ENCODE data around the gene RYK.

- no peak for TF ChIP-seq ZNF121 (CRISPR knock-in tag; IDR thresholded peaks at IDR 0.05)
- TF ChIP-seq ARID4B (CRISPR knock-in tag; IDR thresholded peaks at IDR 0.05; ENCODE audit: borderline replicate concordance): no peak
- no peak for TF ChIP-seq CTCF (IDR thresholded peaks at IDR 0.05)
- no peak for TF ChIP-seq ZNF219 (CRISPR knock-in tag; IDR thresholded peaks at IDR 0.05; ENCODE audit: borderline replicate concordance)
Measured at GRCh38 chr3:134299888-134300206, 49.2 kb upstream of the RYK start.
